Activated CD8-positive, alpha-beta T cell treated with anti-CD3 and anti-CD28 coated beads for 36 hours (primary cell): ENCODE results near the gene ZNF574. TPM values are rescaled to one million over a fixed set of nuclear protein-coding genes. Genes with fewer than 3 reads are reported as not detected.

ENCODE experiments used
- ATAC-seq: fragments of 200-7000 bp; cut with Tn5 transposase; one replicate; pipeline ENCODE4 v1.10.0; 2021; ENCODE audit warnings: mild to moderate bottlenecking, moderate library complexity
- CTCF ChIA-PET: fragments of 350-600 bp; sonication (Branson Sonifier 250); formaldehyde crosslinking; loops from one replicate; lab custom pipeline; 2021; ENCODE audit warnings: antibody characterized with exemption; lab: Charles Lee
- POLR2A ChIA-PET: fragments of 350-600 bp; sonication (Branson Sonifier 250); formaldehyde crosslinking; loops from one replicate; lab custom pipeline; 2021; ENCODE audit warnings: antibody characterized with exemption; lab: Charles Lee
- DNase-seq: peaks from one replicate; pipeline ENCODE4 v3.0.0-alpha.2; 2020
- H3K27ac Mint-ChIP-seq: one replicate; pipeline ENCODE4 v1.8.0; 2021; ENCODE audit warnings: mild to moderate bottlenecking, mixed read lengths
- H3K27me3 Mint-ChIP-seq: one replicate; pipeline ENCODE4 v1.8.0; 2021; ENCODE audit warnings: mixed read lengths
- H3K36me3 Mint-ChIP-seq: one replicate; pipeline ENCODE4 v1.8.0; 2021; ENCODE audit warnings: low read depth, mixed read lengths
- H3K4me1 Mint-ChIP-seq: one replicate; pipeline ENCODE4 v1.8.0; 2021; ENCODE audit warnings: low read depth, mixed read lengths
- H3K4me3 Mint-ChIP-seq: one replicate; pipeline ENCODE4 v1.8.0; 2021; ENCODE audit warnings: mild to moderate bottlenecking, moderate library complexity, mixed read lengths
- H3K9me3 Mint-ChIP-seq: one replicate; pipeline ENCODE4 v1.8.0; 2021; ENCODE audit warnings: mixed read lengths
- intact Hi-C: fragments of 100-400 bp; cut with micrococcal nuclease; formaldehyde crosslinking; loops from one replicate; pipeline ENCODE4 v1.10.0; 2022
- total RNA-seq, 2 experiments: library from RNA; stranded (reverse); gene quantifications; one replicate each; pipeline ENCODE4 v1.2.3, GENCODE V29; 2021
- TF ChIP-seq, protein P1 (sequence below): fragments of 200-600 bp; IDR thresholded peaks from one replicate; pipeline ENCODE4 v1.8.0; 2022; ENCODE audit warnings: antibody characterized with exemption, mild to moderate bottlenecking

Gene ZNF574
- total RNA-seq, 2 experiments from 2014 or later, result 12.4 to 12.8 TPM

DNA sequence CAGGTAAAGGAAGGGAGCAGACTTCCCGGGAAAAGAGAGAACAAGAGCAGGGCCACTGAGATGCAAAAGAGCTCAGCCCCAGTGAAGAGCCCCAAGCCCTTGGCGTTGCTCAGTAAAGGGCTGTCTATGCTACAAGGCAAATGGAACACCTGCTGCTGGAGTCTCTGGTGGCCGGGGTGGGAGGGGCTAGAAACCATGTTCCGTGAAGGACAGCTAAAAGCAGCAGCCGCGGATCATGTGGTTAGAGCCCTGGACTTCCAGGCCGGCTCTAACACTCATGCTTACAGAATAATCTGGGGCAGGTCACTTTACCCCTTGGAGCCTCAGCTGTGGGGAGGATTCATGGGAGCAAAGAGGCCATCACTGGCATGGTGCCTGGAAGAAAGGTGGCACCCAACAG lies 38.4 kb downstream of the ZNF574 start:
- ChIA-PET CTCF (interaction anchor here (1.3 to 2.7 kb wide), 3 partner anchors 18 to 165 kb away, joined by 5 to 12 read pairs (median 12); partner anchors contain the start of gene POU2F2), POLR2A (interaction anchor here (0.9 to 1.0 kb wide), 2 partner anchors 8 to 91 kb away, joined by 3 to 4 read pairs; no protein-coding TSS in a partner anchor)
- Mint-ChIP-seq H3K9me3 (no peaks in the 10 kb centered on the region), H3K4me1 (peaks cover 50% of the 10 kb centered on the region), H3K27me3 (no peaks in the 10 kb centered on the region), H3K4me3 (no peak overlapping the region), H3K27ac (peak overlapping the region; percentile 87), H3K36me3 (peaks cover 50% of the 10 kb centered on the region)
- TF ChIP-seq, protein P1, sequence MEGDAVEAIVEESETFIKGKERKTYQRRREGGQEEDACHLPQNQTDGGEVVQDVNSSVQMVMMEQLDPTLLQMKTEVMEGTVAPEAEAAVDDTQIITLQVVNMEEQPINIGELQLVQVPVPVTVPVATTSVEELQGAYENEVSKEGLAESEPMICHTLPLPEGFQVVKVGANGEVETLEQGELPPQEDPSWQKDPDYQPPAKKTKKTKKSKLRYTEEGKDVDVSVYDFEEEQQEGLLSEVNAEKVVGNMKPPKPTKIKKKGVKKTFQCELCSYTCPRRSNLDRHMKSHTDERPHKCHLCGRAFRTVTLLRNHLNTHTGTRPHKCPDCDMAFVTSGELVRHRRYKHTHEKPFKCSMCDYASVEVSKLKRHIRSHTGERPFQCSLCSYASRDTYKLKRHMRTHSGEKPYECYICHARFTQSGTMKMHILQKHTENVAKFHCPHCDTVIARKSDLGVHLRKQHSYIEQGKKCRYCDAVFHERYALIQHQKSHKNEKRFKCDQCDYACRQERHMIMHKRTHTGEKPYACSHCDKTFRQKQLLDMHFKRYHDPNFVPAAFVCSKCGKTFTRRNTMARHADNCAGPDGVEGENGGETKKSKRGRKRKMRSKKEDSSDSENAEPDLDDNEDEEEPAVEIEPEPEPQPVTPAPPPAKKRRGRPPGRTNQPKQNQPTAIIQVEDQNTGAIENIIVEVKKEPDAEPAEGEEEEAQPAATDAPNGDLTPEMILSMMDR, result no peak
- intact Hi-C loops, result no loop called here
- ATAC-seq (no peak), DNase-seq (no peak)

DNA sequence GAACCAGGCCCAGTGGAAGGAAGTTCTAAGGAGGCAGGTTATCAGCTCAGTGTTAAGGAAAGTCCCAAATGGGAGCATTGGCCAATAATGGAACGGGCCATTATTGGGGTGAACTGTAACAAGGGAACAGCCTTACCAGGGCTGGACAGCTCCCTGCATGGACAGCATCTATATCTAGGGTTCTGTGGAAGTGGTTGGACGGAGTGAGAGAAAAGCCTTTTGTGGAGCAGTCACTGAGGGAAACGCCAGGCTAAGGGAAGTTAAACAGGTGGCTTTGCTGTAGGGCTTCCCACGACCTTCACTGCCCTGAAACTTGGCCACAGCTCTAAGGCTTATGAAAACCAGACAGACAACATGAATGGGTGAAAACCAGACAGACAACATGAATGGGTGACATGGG lies 39.3 kb downstream of the ZNF574 start:
- CTCF ChIA-PET, result interaction anchor here (1.5 to 2.7 kb wide), 3 partner anchors 17 to 69 kb away, joined by 3 to 12 read pairs (median 12); partner anchors contain the start of gene POU2F2
- POLR2A ChIA-PET, result interaction anchor here (0.9 kb wide), 1 partner anchor 14 kb away, joined by 3 read pairs; no protein-coding TSS in a partner anchor
- H3K4me1 Mint-ChIP-seq, result peaks cover 51% of the 10 kb centered on the region
- ATAC-seq (no peak), DNase-seq (no peak)
- no peaks in the 10 kb centered on the region for H3K9me3 Mint-ChIP-seq
- H3K27ac Mint-ChIP-seq, result peak overlapping the region; percentile 37
- TF ChIP-seq, protein P1, result no peak
- no peak overlapping the region for H3K4me3 Mint-ChIP-seq
- H3K27me3 Mint-ChIP-seq, result no peaks in the 10 kb centered on the region
- intact Hi-C loops, result no loop called here
- peaks cover 50% of the 10 kb centered on the region for H3K36me3 Mint-ChIP-seq

DNA sequence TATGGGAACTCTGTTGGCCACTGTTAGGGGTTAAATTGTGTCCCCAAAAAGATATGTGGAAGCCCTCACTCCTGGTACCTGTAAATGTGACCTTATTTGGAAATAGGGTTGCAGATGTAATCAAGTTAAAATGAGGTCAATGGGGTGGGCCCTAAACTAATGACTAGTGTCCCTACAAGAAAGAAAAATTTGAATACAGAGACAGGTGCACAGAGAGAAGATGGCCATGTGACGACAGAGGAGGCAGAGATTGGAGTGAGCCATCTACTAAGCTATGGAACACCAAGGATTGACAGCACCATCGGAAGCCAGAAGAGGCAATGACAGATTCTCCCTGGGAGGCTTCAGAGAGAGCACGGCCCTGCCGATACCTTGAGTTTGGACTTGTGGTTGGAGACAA lies 39.7 kb downstream of the ZNF574 start:
- ChIA-PET POLR2A (interaction anchor here (0.9 kb wide), 1 partner anchor 13 kb away, joined by 3 read pairs; no protein-coding TSS in a partner anchor), CTCF (interaction anchor here (1.5 to 2.7 kb wide), 3 partner anchors 9 to 68 kb away, joined by 3 to 12 read pairs (median 6); no protein-coding TSS in a partner anchor)
- DNase-seq (no peak), ATAC-seq (no peak)
- Mint-ChIP-seq H3K27me3 (no peaks in the 10 kb centered on the region), H3K9me3 (no peaks in the 10 kb centered on the region), H3K36me3 (peaks cover 48% of the 10 kb centered on the region), H3K4me3 (no peak overlapping the region), H3K4me1 (peaks cover 55% of the 10 kb centered on the region), H3K27ac (peak overlapping the region; percentile 5)
- TF ChIP-seq, protein P1, result no peak
- intact Hi-C loops, result no loop called here

DNA sequence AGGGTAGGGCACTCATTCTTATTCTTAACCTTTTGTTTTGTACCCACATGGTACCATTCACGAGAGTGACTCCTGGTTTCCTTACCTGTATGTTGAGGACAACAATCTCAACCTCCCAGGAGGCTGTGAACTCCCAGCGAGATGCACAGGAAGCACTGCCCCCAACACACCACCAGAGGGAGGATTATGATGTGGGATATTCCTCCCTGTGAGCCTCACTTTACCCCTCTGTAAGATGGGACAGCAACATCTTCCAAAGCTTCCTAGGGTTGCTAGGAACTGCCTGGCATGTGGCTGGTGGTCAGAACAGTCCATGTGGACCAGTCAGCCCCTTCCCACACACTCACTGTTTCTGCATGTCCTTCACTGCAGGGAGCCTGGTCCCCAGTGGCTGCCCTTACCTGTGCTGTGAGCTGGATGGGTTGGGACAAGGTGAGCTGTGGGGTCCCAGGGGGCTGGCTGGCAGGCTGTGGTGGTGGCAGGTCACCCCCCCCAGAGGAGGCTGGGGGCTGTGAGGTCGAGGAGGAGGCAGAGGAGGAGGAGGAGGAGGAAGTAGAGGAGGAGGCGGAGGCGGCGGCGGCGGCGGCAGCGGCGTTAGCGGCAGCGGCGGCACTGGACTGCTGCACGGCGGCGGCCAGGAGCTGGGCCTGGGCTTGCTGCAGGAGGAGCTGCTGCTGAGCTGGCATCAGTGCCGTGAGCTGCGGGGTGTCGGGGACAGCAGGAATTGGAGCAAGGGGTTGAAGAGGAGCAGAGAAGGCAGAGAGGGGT lies 40.5 kb downstream of the ZNF574 start:
- Mint-ChIP-seq H3K27ac (peak overlapping the region; percentile 41), H3K27me3 (no peaks in the 10 kb centered on the region), H3K4me3 (no peak overlapping the region), H3K36me3 (peaks cover 46% of the 10 kb centered on the region), H3K4me1 (peaks cover 56% of the 10 kb centered on the region), H3K9me3 (no peaks in the 10 kb centered on the region)
- ChIA-PET CTCF (interaction anchor here (1.5 to 9.9 kb wide), 3 partner anchors 7 to 65 kb away, joined by 3 to 112 read pairs (median 6); no protein-coding TSS in a partner anchor), POLR2A (interaction anchor here (0.9 kb wide), 1 partner anchor 13 kb away, joined by 3 read pairs; no protein-coding TSS in a partner anchor)
- intact Hi-C loops, result no loop called here
- DNase-seq (no peak), ATAC-seq (no peak)
- TF ChIP-seq, protein P1, result no peak
